Right atrium auricular region (tissue), 2 donors: Measurements from ENCODE around the gene SNX21. TPM values are rescaled to one million over a fixed set of nuclear protein-coding genes. Genes with fewer than 3 reads are reported as not detected.

Experiments used
- DNase-seq: peaks from one replicate; pipeline ENCODE4 v3.0.0-alpha.2; 2019; ENCODE audit warnings: low spot score
- H3K27ac ChIP-seq, 2 donors: fragments of 200-600 bp; sonication (generic); 1 replicate in 1 of 2; 2 replicates in 1 of 2; pipeline ENCODE4 v1.5.1; 2016 to 2019
- H3K27me3 ChIP-seq, 2 donors: fragments of 200-600 bp; sonication (generic); one replicate each; pipeline versions ENCODE4 v1.5.1 to v1.6.0; 2017 to 2019
- H3K36me3 ChIP-seq: fragments of 200-600 bp; sonication (generic); one replicate; pipeline ENCODE4 v1.5.1; 2016
- H3K4me1 ChIP-seq, 2 donors: fragments of 200-600 bp; sonication (generic); one replicate each; pipeline versions ENCODE4 v1.5.1 to v1.6.0; 2017 to 2019
- H3K4me3 ChIP-seq, 2 donors: fragments of 200-600 bp; sonication (generic); 1 replicate in 1 of 2; 2 replicates in 1 of 2; pipeline ENCODE4 v1.5.1; 2017 to 2019; ENCODE audit warnings: mild to moderate bottlenecking in 1 of 2, moderate library complexity in 1 of 2
- H3K9me3 ChIP-seq, 2 donors: fragments of 200-600 bp; sonication (generic); one replicate each; pipeline ENCODE4 v1.5.1; 2019
- CTCF ChIP-seq, 2 donors: fragments of 200-600 bp; sonication (generic); IDR thresholded peaks; one replicate each; pipeline ENCODE4 v1.5.1; 2019; ENCODE audit warnings: antibody characterized with exemption in 2 of 2
- total RNA-seq, 2 donors: library from RNA; depleted of rRNA; stranded (reverse); fragments of >200 nt; gene quantifications; one replicate each; pipeline ENCODE4 v1.1.0, GENCODE V29; 2016

The SNX21 gene
- total RNA-seq, 2 donors from 2014 or later: 43.5 to 54.7 TPM

- no peak for TF ChIP-seq CTCF (IDR thresholded peaks at IDR 0.05)
- Histone ChIP-seq H3K27me3 (no peaks in the 10 kb centered on the region), H3K36me3 (no peaks in the 10 kb centered on the region), H3K27ac (no peak overlapping the region), H3K4me3 (no peak overlapping the region), H3K4me1 (peaks cover 0 to 27% of the 10 kb centered on the region in 2 donors), H3K9me3 (no peaks in the 10 kb centered on the region)
- no peak for DNase-seq
These were observed 14.1 kb upstream of the SNX21 start for GRCh38 chr20:45819466-45819865.

- DNase-seq: no peak
- Histone ChIP-seq H3K36me3 (no peaks in the 10 kb centered on the region), H3K4me3 (no peak overlapping the region), H3K9me3 (no peaks in the 10 kb centered on the region), H3K4me1 (peaks cover 0 to 42% of the 10 kb centered on the region in 2 donors), H3K27me3 (no peaks in the 10 kb centered on the region), H3K27ac (no peak overlapping the region)
- TF ChIP-seq CTCF (IDR thresholded peaks at IDR 0.05): no peak
These were observed 11.7 kb upstream of the SNX21 start for GRCh38 chr20:45821947-45822346.

- no peak for TF ChIP-seq CTCF (IDR thresholded peaks at IDR 0.05)
- H3K9me3 ChIP-seq: no peaks in the 10 kb centered on the region
- H3K27me3 ChIP-seq: no peaks in the 10 kb centered on the region
- no peak overlapping the region for H3K4me3 ChIP-seq
- peaks cover 0 to 39% of the 10 kb centered on the region in 2 donors for H3K4me1 ChIP-seq
- H3K36me3 ChIP-seq: no peaks in the 10 kb centered on the region
- H3K27ac ChIP-seq: no peak overlapping the region
- DNase-seq: no peak
These were observed 10.7 kb upstream of the SNX21 start for GRCh38 chr20:45822857-45823256.

GRCh38 chr20:45823949-45824835 lies 9.4 kb upstream of the SNX21 start:
- Histone ChIP-seq H3K27ac (no peak overlapping the region), H3K4me3 (peak overlapping the region in 1 of 2 donors; percentile 29), H3K9me3 (no peaks in the 10 kb centered on the region), H3K4me1 (peaks cover 0 to 46% of the 10 kb centered on the region in 2 donors), H3K27me3 (no peaks in the 10 kb centered on the region), H3K36me3 (no peaks in the 10 kb centered on the region)
- DNase-seq: no peak
- TF ChIP-seq CTCF (IDR thresholded peaks at IDR 0.05): peak; percentile 12 to 66

GRCh38 chr20:45826381-45827019 lies 7.1 kb upstream of the SNX21 start:
- Histone ChIP-seq H3K27ac (peak overlapping the region; percentile 62 to 65), H3K36me3 (no peaks in the 10 kb centered on the region), H3K4me1 (peaks cover 0 to 46% of the 10 kb centered on the region in 2 donors), H3K9me3 (no peaks in the 10 kb centered on the region), H3K27me3 (no peaks in the 10 kb centered on the region), H3K4me3 (no peak overlapping the region)
- DNase-seq: no peak
- TF ChIP-seq CTCF (IDR thresholded peaks at IDR 0.05): no peak
